ENCODE data around the gene GATA6.

DNA sequence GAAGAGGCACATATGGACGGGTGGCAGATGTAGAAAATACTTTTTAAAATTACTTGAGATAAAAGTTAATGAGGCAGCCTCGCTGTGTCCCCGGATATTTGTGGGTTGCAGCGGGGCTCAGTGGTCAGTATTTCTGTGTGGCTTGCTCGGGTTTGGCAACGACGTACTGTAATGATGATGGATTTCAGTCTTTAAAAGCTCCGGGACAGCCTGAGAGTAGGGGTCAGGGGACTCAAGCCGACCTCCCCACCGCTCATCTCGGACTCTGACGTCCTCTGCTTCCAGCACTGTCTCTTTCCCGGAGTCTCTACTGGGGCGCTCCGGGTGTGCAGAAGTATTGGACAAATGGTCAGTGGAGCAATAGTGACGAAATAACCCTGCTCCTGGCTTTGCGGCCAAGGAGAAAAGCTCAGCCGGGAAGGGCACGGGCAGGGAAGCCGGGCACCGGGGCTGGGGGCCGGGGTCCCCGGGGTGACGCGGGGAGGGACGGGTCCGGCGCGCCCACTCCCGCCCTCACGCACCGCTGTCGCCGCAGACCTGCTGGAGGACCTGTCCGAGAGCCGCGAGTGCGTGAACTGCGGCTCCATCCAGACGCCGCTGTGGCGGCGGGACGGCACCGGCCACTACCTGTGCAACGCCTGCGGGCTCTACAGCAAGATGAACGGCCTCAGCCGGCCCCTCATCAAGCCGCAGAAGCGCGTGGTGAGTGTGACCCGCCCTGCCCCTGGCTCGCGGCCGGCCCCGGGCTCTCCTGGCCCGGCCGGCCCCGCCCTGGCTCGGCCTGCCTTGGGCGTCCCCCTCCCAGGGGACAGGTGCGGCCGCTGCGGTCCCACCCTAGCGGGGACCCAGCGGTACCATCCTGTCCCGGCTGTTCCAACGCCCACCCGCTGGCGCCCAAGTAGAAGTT lies 7.3 kb downstream of the GATA6 start:
- TF ChIP-seq, protein P1, sequence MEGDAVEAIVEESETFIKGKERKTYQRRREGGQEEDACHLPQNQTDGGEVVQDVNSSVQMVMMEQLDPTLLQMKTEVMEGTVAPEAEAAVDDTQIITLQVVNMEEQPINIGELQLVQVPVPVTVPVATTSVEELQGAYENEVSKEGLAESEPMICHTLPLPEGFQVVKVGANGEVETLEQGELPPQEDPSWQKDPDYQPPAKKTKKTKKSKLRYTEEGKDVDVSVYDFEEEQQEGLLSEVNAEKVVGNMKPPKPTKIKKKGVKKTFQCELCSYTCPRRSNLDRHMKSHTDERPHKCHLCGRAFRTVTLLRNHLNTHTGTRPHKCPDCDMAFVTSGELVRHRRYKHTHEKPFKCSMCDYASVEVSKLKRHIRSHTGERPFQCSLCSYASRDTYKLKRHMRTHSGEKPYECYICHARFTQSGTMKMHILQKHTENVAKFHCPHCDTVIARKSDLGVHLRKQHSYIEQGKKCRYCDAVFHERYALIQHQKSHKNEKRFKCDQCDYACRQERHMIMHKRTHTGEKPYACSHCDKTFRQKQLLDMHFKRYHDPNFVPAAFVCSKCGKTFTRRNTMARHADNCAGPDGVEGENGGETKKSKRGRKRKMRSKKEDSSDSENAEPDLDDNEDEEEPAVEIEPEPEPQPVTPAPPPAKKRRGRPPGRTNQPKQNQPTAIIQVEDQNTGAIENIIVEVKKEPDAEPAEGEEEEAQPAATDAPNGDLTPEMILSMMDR (IDR thresholded peaks at IDR 0.05; ENCODE audit: borderline replicate concordance, extremely low read depth, low read length, poor library complexity, severe bottlenecking) = no peak
- TF ChIP-seq EZH2 (IDR thresholded peaks at IDR 0.05; ENCODE audit: borderline replicate concordance, low read depth, low read length, severe bottlenecking) = no peak
